ENCODE data around the gene BAIAP2.
A peak's percentile ranks its signal among the peaks of the same experiment; 100 is the strongest.

The BAIAP2 gene

GRCh38 chr17:81102869-81103268, 67.9 kb downstream of the BAIAP2 start:
- no peak for DNase-seq (ENCODE audit: low read depth in 2 of 3, low spot score in 1 of 3)

- no peak for DNase-seq (ENCODE audit: low read depth in 2 of 3, low spot score in 1 of 3)
These were observed 68.4 kb downstream of the BAIAP2 start for GRCh38 chr17:81103379-81103778.

DNA sequence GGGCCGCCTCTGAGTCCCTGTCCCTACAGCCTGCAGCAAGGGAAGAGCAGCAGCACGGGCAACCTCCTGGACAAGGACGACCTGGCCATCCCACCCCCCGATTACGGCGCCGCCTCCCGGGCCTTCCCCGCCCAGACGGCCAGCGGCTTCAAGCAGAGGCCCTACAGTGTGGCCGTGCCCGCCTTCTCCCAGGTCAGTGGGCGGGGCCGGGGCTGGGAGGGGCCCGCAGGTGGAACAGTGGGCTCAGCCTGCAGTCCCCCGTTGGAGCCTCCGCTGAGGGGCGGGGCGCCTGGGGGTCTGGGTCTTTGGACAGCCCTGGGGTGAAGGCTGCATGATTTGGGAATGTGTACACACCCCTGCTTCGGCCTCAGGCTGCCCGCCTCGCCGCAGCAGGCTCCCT, 71.8 kb downstream of the BAIAP2 start:
- DNase-seq (ENCODE audit: low read depth in 2 of 3, low spot score in 1 of 3) = no peak

GRCh38 chr17:81108220-81108619, 73.3 kb downstream of the BAIAP2 start:
- no peak for DNase-seq (ENCODE audit: low read depth in 2 of 3, low spot score in 1 of 3)

GRCh38 chr17:81109957-81110356, 75.0 kb downstream of the BAIAP2 start:
- DNase-seq (ENCODE audit: low read depth in 2 of 3, low spot score in 1 of 3) = no peak

GRCh38 chr17:81110488-81111040, 75.6 kb downstream of the BAIAP2 start:
- no peak for DNase-seq (ENCODE audit: low read depth in 2 of 3, low spot score in 1 of 3)

- DNase-seq (ENCODE audit: low read depth in 2 of 3, low spot score in 1 of 3) = no peak
These were observed 76.1 kb downstream of the BAIAP2 start for GRCh38 chr17:81111066-81111465.

- no peak for DNase-seq (ENCODE audit: low read depth in 2 of 3, low spot score in 1 of 3)
These were observed 77.5 kb downstream of the BAIAP2 start for GRCh38 chr17:81112450-81112849.

GRCh38 chr17:81113158-81113724, 78.3 kb downstream of the BAIAP2 start:
- no peak for DNase-seq (ENCODE audit: low read depth in 2 of 3, low spot score in 1 of 3)

DNA sequence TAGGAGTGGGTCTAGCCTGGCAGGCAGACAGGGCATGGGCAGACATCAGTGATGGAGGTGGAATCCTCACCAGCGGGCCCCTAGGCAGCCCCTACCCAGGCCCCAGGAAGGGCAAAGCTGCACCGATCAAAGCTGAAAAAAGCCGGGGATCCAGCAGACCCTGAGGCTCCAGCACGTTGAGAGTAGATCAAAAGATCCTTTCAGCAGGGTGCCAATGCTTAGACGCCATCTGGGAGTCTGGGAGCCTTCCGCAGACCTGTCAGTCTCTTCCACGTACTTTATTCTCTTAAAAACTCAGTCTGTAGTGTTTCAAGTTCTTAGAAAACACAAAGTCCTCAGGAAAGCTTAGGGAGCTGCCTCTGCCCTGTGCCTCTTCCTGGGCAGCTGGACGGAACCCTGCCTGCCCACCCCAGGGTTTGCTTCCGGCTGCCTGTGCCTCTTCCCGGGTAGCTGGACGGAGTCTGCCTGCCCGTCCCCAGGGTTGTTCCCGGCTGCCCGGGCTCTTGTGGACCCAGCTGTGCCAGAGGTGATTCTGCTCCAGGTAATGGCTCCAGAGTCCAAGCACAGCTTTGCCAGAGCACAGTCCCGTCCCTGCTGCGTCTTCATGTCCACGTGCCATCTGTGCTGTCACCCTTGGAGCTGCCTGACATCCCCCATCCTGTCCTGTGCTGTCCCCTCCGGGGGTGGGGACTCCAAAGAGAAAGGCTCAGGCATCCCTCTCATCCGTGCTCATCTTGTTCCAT, 79.6 kb downstream of the BAIAP2 start:
- no peak for DNase-seq (ENCODE audit: low read depth in 2 of 3, low spot score in 1 of 3)

- DNase-seq (ENCODE audit: low read depth in 2 of 3, low spot score in 1 of 3) = no peak
These were observed 80.3 kb downstream of the BAIAP2 start for GRCh38 chr17:81115219-81115618.

GRCh38 chr17:81115749-81116464, 81.0 kb downstream of the BAIAP2 start:
- DNase-seq (ENCODE audit: low read depth in 2 of 3, low spot score in 1 of 3) = no peak

- DNase-seq (ENCODE audit: low read depth in 2 of 3, low spot score in 1 of 3) = no peak
These were observed 81.8 kb downstream of the BAIAP2 start for GRCh38 chr17:81116704-81117103.

DNA sequence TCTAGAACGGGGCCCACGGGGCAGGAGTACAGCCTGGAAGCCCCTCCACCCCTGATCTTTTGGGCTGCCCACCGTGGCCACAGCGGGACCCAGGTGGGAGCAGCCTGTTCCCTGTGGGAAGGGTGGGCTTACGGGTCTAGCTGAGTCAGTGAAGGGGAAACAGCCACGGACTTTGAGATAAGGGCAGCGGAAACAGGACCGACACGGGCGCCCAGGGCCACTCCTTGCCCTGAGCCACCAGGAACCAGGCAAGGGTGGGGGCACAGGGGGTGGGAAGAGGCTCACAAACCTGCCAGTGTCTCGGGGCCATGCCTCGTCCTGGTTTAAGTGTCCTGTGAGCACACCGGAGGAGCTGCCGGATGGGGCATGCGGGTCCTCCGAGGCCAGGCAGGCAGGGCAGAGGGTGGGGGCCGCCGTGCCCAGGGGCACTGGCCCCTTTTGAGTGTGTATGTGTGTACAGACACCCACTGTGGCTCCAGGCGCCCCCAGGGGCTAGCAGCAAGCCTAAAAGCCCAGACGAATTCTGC, 82.8 kb downstream of the BAIAP2 start:
- DNase-seq (ENCODE audit: low read depth in 2 of 3, low spot score in 1 of 3) = no peak

DNA sequence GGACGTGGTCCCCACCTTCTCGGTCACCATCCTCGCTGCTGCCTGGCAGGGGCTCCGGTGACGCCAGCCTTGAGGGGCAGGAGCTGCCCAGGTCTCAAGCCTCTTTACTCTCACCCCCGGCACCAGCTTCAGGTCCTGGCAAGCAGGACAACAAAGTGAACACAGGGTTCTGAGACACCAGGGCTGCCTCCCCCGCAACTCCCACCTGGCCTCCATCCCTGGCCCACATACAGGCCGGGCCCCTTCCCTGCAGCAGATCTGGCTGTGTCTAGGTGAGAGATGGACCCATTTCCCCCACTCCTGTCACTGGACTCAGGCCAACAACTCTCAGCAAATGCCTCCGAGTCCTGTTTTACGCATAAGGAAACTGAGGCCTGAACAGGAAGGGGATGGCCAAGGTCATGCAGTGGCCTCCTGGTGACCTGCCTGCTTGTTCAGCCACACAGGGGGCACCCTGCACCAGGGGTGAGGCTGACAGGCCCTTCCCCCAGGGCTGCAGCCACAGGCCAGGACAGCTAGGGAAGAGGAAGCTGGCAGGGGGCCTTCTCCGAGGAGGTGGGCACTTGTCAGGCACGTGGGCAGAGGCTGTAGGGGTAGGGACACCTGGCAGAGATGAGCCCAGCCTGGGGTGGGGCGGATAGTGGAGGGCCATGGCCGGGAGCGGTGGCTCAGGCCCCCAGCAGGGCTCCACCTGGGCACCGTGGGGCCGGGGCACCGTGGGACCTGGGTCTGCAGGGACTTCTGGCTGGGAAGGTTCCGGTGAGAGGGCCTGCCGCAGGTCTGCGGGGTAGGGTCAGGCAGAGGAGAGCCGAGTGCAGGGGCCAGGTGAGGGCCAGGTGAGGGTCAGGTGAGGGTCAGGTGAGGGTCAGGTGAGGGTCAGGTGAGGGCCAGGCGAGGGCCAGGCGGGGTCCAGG, 83.6 kb downstream of the BAIAP2 start:
- DNase-seq (ENCODE audit: low read depth in 2 of 3, low spot score in 1 of 3) = no peak

DNA sequence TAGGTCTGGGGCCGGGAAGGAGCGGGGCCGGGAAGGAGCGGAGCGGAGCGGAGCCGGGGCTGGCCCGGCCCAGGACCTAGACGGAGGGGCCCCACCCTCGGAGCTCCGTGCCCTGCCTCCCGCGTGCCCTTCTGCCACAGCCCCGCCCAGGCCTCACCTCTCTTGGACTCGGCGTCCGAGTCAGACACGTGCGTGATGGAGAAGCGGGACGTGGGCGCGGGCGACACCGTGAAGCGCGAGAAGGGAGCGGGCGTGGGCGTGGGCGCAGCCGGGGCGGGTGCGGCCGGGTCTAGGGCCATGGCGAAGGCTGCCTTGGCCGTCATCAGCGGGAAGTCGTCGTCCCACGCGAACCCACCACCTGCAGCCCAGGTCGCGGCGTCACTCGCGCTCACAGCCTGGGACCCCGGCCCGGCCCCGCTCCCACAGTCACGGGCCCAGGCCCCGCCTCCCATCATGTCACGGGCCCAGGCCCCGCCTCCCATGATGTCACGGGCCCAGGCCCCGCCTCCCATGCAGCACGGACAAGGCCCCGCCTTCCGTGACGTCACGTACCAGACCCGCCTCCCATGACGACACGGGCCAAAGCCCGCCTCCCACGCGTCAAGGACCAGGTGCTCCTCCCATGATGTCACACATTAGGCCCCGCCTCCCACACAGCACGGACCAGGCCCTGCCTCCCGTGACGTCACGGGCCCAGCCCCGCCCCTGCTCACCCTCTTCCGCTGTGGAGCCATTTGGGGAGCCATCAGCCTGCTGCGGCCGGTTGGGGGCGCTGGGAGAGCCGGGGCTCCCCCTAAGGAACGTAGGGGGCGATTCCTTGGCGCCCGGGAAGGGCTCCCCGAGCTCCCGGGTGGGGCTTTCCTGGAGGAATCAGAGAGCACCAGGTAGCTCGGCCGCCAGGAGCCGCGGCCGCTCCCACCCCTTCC, 84.5 kb downstream of the BAIAP2 start:
- peak; percentile 83 to 92 (median 86) for DNase-seq (ENCODE audit: low read depth in 2 of 3, low spot score in 1 of 3)

DNA sequence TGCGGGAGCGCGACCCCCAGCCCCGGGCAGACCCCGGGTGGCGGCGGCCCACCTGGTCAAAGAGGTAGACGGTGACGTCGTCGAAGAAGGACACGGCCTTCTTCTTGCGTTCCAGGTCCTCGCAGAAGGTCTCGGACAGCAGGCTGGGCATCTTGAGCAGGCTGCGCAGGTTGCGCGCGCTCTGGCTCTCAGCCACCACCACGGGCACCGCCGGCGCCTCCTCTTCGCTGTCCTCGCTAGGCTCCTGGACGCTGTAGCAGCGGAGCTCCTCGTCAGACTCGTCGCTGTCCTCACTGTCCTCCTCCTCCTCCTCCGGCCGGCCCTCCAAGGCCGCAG, 85.2 kb downstream of the BAIAP2 start:
- no peak for DNase-seq (ENCODE audit: low read depth in 2 of 3, low spot score in 1 of 3)

- no peak for DNase-seq (ENCODE audit: low read depth in 2 of 3, low spot score in 1 of 3)
These were observed 86.0 kb downstream of the BAIAP2 start for GRCh38 chr17:81120695-81121621.

Data from stimulated activated CD4-positive, alpha-beta T cell treated with anti-CD3 and anti-CD28 coated beads, Interleukin-12 subunit alpha, Interleukin-12 subunit beta, amount 100 ng/mL, for 48 hours (primary cell).